GM12891 (cell line): ENCODE results near the gene EPS8L1.

Experiments used
- DNase-seq: peaks from one replicate; pipeline ENCODE4 v3.0.0; 2011; ENCODE audit warnings: low spot score; ENCODE audit not compliant: insufficient read length
- FAIRE-seq: peaks from 2 replicates; lab custom pipeline; 2011; peaks lifted over from hg19 to GRCh38; lab: Jason Lieb, UNC
- PAX5 ChIP-seq: IDR thresholded peaks from 2 replicates; pipeline ENCODE4 v1.6.1; 2011; ENCODE audit warnings: low read length, moderate library complexity, mild to moderate bottlenecking; ENCODE audit not compliant: insufficient read depth, severe bottlenecking
- POLR2A ChIP-seq: IDR thresholded peaks from 2 replicates; pipeline ENCODE4 v1.6.1; 2011; ENCODE audit warnings: low read depth, low read length, control low read depth
- POLR2AphosphoS5 ChIP-seq: IDR thresholded peaks from 2 replicates; pipeline ENCODE4 v1.6.1; 2011; ENCODE audit warnings: low read depth, low read length, control low read depth
- POU2F2 ChIP-seq: IDR thresholded peaks from 2 replicates; pipeline ENCODE4 v1.6.1; 2011; ENCODE audit warnings: low read depth, mild to moderate bottlenecking, control low read depth, low read length, moderate library complexity
- SPI1 ChIP-seq: IDR thresholded peaks from 2 replicates; pipeline ENCODE4 v1.6.1; 2011; ENCODE audit warnings: low read depth, low read length, control low read depth
- TAF1 ChIP-seq: IDR thresholded peaks from 2 replicates; pipeline ENCODE4 v1.6.1; 2011; ENCODE audit warnings: low read depth, low read length, control low read depth

EPS8L1 gene

DNA sequence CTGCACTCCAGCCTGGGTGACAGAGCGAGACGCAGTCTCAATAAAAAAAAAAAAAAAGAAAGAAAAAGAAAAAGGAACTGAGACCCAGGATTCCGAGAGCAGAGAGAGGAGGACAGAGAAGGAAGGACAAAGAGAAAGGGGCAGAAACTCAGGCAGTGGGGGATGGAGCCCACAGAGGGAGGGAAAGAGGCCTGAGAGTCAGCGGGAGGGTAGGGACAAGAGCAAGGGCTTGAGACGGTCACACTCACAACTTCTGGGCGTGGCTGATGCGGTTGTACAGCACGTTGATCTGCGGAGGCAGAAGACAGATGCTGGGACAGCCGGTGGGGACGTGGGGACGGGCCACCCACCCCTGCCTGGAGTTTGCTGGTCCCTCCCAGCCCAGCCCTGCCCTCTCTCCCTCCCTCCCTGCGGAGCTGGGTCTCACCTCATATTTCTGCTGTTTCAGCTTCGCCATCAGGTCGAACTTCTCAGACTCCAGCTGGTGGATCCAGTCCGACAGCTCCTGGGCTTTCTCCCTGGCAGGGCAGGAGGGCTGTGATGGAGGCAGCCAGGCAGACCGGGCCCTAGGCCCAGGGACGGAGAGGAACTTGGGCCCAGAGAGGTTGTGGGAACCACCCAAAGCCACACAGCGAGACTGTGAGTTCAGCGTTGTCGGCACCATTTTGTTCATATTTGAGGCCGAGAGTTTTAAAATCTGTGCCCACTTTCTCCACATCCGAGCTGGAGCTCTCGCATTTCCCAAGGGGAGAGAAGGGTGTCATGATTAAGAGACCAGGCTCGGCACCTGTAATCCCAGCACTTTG, 58.2 kb downstream of the EPS8L1 start:
- no peak for DNase-seq
- TF ChIP-seq SPI1, result peak; percentile 72
- TF ChIP-seq POU2F2, result no peak
- TF ChIP-seq POLR2AphosphoS5, result no peak
- FAIRE-seq, result peak; percentile 60

- FAIRE-seq (no peak), DNase-seq (no peak)
- no peak for TF ChIP-seq SPI1
- no peak for TF ChIP-seq POLR2A
- TF ChIP-seq POU2F2, result no peak
- TF ChIP-seq TAF1, result no peak
- no peak for TF ChIP-seq PAX5
- TF ChIP-seq POLR2AphosphoS5, result no peak
These were observed 59.1 kb downstream of the EPS8L1 start for GRCh38 chr19:55134736-55135135.

DNA sequence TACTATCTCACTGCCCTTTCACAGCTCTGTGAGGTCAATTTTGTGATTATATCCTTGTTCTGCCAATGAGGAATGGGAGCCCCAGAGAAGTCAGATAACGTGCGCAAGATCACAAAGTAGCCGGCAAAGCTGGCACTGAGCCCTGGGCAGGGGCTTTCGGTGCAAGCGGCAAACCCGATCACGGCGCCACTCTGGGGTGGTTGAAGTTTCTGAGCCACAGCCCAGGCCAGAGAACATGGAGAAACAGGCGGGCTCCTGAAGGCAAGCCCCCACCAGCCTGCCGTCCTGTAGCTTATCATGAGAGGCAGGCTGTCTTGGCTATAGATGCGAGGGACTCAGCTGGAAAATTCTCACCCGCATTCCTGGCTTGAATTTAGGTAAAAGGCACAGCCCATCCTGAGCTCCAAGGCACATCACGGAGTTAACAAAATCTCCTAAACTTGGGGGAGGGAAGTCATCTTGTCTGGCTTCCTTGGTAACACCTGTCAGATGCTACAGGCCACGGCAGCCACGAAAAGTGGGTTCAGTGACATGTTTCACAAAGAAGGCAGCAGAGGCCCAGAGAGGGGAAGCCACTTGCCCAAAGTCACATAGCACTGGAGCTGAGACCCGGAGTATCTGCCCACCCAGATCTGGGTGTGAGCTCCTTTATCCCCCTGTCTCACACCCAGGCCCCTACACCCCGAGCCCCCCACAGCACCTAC, 60.9 kb downstream of the EPS8L1 start:
- FAIRE-seq (no peak), DNase-seq (no peak)
- TF ChIP-seq PAX5, result no peak
- TF ChIP-seq SPI1, result no peak
- TF ChIP-seq POLR2AphosphoS5, result no peak
- TF ChIP-seq TAF1, result no peak
- TF ChIP-seq POU2F2, result no peak
- no peak for TF ChIP-seq POLR2A
